Cardiac fibroblast (primary cell): ENCODE data around the gene OGDHL.
"Not testable (repeated sequence)": the region's sequence is repeated elsewhere in the genome, so short reads cannot be mapped to it uniquely, and the experiment has no call there.

ENCODE experiments used
- DNase-seq, 2 donors: peaks; one replicate each; pipeline versions ENCODE4 v3.0.0 to v3.0.0-alpha.2; 2010; ENCODE audit warnings: low read depth in 2 of 2
- H3K4me3 ChIP-seq, 2 donors: replicated peaks in 1 of 2; 1 replicate in 1 of 2; 2 replicates in 1 of 2; pipeline ENCODE4 v1.5.1; 2011; ENCODE audit warnings: low read depth in 2 of 2, low read length in 2 of 2, mild to moderate bottlenecking in 2 of 2, moderate library complexity in 1 of 2
- CTCF ChIP-seq: IDR thresholded peaks from one replicate; pipeline ENCODE4 v1.5.1; 2011; ENCODE audit warnings: low read depth, mild to moderate bottlenecking, low read length, inconsistent platforms

The OGDHL gene

GRCh38 chr10:49758249-49758930, 3.7 kb downstream of the OGDHL start:
- no peak for TF ChIP-seq CTCF
- no peak for DNase-seq
- H3K4me3 ChIP-seq, result no peak overlapping the region

DNA sequence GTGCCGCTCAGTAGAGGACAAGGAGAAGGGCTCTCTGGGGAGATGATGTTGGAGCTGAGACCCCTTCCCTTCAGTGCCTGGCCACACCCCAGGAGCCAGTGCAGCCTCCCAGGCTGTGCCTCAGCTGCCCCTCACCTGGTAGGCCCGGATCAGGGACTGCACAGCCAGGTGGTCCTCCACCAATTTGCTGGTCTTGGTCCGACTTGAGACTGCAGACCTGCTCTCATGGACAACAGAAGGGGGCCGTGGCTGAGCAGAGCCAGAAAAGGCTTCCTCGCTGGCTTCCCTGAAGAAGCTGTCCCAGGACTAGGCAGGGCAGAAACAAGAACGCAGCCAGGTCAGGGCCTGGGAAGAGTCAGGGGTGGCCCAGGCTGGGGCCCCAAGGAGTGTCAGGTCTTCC, 5.5 kb downstream of the OGDHL start:
- TF ChIP-seq CTCF, result no peak
- no peak for DNase-seq
- no peak overlapping the region for H3K4me3 ChIP-seq

GRCh38 chr10:49756031-49756430, 6.1 kb downstream of the OGDHL start:
- no peak for TF ChIP-seq CTCF
- no peak overlapping the region for H3K4me3 ChIP-seq
- DNase-seq, result no peak

DNA sequence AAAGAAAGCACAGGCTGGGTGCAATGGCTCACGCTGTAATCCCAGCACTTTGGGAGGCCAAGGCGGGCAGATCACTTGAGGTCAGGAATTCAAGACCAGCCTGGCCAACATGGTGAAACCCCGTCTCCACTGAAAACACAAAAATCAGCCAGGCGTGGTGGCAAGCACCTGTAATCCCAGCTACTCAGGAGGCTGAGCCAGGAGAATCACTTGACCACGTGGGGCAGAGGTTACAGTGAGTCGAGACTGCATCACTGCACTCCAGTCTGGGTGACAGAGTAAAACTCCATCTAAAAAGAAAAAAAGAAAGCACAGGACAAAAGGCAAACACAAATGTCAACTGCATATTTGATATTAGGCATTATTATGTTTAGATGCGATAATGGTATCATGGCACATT, 7.2 kb downstream of the OGDHL start:
- peak in 1 of 2 donors; percentile 4 for DNase-seq
- H3K4me3 ChIP-seq, result not testable (repeated sequence)

DNA sequence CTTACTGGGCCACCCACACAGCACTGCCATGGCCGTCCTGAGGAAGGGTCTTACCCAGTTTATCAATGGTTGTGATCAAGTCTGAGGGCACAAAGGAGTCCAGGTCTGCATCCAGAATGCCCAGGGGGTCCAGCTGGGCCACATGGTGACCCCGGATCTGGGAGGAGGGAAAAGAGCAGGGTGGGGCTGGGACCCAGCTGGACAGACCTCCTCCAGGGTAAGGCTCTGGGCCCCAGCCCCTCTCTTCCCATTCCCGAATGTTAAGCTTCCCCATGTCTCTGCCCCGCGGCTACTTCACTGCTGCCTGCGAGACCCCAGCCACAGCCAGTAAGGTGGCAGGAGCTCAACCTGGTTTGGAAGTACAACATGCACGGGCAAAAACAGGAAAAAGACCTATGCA, 9.5 kb downstream of the OGDHL start:
- no peak for DNase-seq
- H3K4me3 ChIP-seq, result no peak overlapping the region
- no peak for TF ChIP-seq CTCF

- no peak for TF ChIP-seq CTCF
- DNase-seq, result no peak
- no peak overlapping the region for H3K4me3 ChIP-seq
Measured at GRCh38 chr10:49751636-49752510, 10.2 kb downstream of the OGDHL start.

DNA sequence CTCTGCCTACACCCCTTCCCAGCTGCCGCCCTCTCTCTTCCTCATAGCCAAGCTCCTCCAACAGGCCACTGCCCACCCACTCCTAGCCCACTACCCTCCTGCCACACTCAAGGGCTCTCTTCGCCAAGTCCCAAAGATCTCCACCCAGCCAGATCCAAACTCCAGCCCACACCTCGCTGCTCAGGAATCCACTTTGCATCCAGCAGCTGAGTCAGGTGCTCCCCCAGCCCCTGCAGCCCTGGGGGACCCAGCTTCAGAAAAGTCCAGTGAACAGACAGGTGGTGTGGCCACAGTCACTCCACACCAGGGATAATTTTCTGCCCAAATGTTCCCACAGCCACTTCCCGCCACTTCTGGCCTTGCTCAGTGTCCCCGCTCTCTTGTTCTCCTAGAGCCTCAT, 10.9 kb downstream of the OGDHL start:
- no peak for DNase-seq
- H3K4me3 ChIP-seq, result no peak overlapping the region
- no peak for TF ChIP-seq CTCF
